Measurements from ENCODE around the gene INPP5E. TPM values are rescaled to one million over a fixed set of nuclear protein-coding genes. Genes with fewer than 3 reads are reported as not detected.
A peak's percentile ranks its signal among the peaks of the same experiment; 100 is the strongest.

The INPP5E gene
- total RNA-seq, 1 experiment from 2014 or later = 11.8 TPM

GRCh38 chr9:136455043-136456002, 15.7 kb upstream of the INPP5E start:
- in situ Hi-C loops (cut with HindIII; ENCODE audit: low sequenced_read_pairs) = no loop called here

GRCh38 chr9:136454026-136454796, 14.6 kb upstream of the INPP5E start:
- DNase-seq (ENCODE audit: low spot score) = no peak
- in situ Hi-C loops (cut with HindIII; ENCODE audit: low sequenced_read_pairs) = no loop called here

More at GRCh38 chr9:136455043-136456002, 15.7 kb upstream of the INPP5E start:
- DNase-seq (ENCODE audit: low spot score) = peak; percentile 19

GRCh38 chr9:136453326-136453725, 13.7 kb upstream of the INPP5E start:
- DNase-seq (ENCODE audit: low spot score) = no peak
- in situ Hi-C loops (cut with HindIII; ENCODE audit: low sequenced_read_pairs) = no loop called here

DNA sequence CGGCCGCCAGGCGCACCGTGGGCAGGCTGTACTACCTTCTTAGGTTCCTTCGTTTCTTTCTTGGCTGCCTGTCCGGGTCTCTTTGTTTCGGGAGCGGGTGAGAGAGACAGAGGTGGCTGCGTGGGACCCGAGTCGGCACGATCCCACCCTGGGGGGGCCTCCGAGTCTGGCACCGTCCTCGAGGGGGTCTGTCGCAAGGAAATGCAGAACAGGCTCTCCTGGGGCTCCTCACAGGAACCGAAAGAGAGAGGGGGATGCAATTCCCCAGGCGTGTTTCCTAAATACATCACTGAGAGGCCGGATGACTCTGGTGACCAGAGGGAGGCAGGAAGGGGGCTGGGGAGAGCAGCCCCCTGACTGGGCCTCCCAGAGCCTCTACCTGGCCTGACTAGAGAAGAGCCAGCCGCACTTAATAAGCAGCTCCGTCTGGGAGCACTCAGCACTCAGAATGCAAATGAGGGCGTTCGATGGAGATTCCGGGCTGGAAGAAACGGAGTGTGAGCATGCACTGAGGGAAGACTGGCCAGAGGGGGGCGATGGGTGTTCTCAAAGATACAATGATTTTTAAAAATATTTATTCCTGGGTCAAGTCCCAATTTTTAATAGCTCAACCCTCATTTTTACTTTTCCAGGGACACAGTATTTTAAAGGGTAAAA, 11.7 kb upstream of the INPP5E start:
- DNase-seq (ENCODE audit: low spot score) = no peak
- in situ Hi-C loops (cut with HindIII; ENCODE audit: low sequenced_read_pairs) = no loop called here

GRCh38 chr9:136448655-136449054, 9.0 kb upstream of the INPP5E start:
- in situ Hi-C loops (cut with HindIII; ENCODE audit: low sequenced_read_pairs) = no loop called here
- no peak for DNase-seq (ENCODE audit: low spot score)

GRCh38 chr9:136447173-136447778, 7.6 kb upstream of the INPP5E start:
- DNase-seq (ENCODE audit: low spot score) = no peak
- in situ Hi-C loops (cut with HindIII; ENCODE audit: low sequenced_read_pairs) = no loop called here

DNA sequence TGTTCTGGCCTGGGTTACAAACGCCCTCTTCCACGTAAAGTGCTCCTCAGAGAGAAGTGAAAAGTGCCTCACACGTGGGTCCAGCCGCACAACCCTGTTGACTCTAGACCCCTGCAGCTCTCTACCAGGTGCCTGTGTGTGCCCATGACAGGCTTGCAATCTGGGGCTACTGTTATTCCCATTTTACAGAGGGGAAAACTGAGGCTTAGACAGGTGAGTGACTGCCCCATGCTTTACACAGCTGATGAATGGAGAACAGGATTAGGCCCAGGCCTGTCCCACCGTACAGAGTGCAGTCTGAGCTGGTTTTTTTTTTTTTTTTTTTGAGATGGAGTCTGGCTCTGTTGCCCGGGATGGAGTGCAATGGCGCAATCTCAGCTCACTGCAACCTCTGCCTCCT, 6.2 kb upstream of the INPP5E start:
- in situ Hi-C loops (cut with HindIII; ENCODE audit: low sequenced_read_pairs) = no loop called here
- no peak for DNase-seq (ENCODE audit: low spot score)

GRCh38 chr9:136444102-136444501, 4.5 kb upstream of the INPP5E start:
- in situ Hi-C loops (cut with HindIII; ENCODE audit: low sequenced_read_pairs) = no loop called here

GRCh38 chr9:136443687-136444086, 4.0 kb upstream of the INPP5E start:
- DNase-seq (ENCODE audit: low spot score) = no peak
- in situ Hi-C loops (cut with HindIII; ENCODE audit: low sequenced_read_pairs) = no loop called here

More at GRCh38 chr9:136444102-136444501, 4.5 kb upstream of the INPP5E start:
- no peak for DNase-seq (ENCODE audit: low spot score)

GRCh38 chr9:136443087-136443486, 3.4 kb upstream of the INPP5E start:
- in situ Hi-C loops (cut with HindIII; ENCODE audit: low sequenced_read_pairs) = no loop called here
- no peak for DNase-seq (ENCODE audit: low spot score)

GRCh38 chr9:136442265-136442664, 2.6 kb upstream of the INPP5E start:
- in situ Hi-C loops (cut with HindIII; ENCODE audit: low sequenced_read_pairs) = no loop called here
- DNase-seq (ENCODE audit: low spot score) = no peak

- in situ Hi-C loops (cut with HindIII; ENCODE audit: low sequenced_read_pairs) = no loop called here
- no peak for DNase-seq (ENCODE audit: low spot score)
These were observed 2.1 kb upstream of the INPP5E start for GRCh38 chr9:136441681-136442245.

DNA sequence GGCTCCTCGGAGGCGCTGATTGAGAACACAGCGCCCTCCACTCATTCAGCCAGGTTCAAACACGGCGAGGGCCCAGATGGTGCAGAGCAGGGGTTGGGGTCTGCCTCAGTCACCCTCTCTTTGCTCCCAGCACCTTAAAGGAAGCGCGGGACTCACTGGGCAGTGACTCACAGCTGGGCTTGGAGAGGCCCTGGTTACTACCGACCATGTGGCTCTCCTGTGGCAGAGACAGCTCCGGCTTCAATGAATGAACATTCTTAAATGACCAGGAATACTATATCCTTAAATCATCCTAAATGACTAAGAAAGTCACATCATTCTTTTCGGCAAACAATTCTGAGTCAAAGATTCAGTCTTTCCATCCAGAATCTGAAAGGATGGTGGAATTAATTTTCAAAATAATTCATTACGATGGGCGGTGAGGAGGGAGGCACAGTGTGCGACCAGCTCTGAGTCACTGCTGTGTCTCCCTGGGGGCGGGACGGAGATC, 1.6 kb upstream of the INPP5E start:
- DNase-seq (ENCODE audit: low spot score) = no peak
- in situ Hi-C loops (cut with HindIII; ENCODE audit: low sequenced_read_pairs) = no loop called here

DNA sequence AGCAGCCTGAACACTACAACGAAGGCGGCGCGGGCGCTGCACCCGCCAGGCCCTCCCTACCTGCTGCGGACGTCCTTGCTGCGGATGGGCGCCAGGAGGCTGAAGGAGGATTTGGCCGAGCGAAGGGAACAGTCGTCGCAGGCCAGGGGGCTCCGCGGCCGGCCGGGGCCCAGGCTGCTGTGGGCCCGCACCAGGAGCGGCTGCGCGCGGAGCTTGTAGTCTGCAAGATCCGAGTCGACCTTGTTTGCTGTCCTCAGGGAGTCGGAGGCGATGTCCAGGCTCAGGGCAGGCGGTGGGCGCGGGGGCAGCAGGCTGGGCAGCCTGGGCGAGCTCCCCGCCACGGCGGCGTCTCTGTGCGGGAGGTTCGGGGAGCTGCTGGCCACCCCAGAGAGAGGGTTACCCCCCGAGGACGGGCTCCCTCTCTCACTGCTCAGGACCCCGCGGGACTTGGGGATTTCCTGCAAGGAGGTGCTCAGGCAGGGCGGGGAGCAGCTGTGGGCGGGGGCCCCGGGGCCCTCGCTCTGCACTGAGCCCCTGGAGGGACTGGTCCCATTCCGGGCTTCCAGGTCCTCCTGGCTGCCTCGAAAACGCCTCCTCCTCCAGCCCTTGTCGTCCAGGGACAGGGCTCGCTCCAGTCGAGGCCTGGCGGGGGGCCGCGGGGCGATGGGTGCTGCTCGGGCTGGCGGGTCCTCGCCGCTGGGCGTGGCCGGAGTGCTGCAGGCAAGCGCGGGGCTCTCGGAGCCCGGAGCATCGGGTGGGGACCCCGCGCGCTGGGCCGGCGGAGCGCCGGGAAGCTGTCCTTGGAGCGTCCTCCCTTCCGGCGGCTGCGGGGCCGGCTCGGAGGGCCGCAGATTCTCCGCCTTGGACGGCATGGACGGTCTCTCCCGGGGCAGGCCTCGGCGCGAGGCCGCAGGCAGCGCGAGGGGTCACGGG, 831 bp downstream of the INPP5E start:
- in situ Hi-C loops (cut with HindIII; ENCODE audit: low sequenced_read_pairs) = no loop called here
- DNase-seq (ENCODE audit: low spot score) = peak; percentile 13

DNA sequence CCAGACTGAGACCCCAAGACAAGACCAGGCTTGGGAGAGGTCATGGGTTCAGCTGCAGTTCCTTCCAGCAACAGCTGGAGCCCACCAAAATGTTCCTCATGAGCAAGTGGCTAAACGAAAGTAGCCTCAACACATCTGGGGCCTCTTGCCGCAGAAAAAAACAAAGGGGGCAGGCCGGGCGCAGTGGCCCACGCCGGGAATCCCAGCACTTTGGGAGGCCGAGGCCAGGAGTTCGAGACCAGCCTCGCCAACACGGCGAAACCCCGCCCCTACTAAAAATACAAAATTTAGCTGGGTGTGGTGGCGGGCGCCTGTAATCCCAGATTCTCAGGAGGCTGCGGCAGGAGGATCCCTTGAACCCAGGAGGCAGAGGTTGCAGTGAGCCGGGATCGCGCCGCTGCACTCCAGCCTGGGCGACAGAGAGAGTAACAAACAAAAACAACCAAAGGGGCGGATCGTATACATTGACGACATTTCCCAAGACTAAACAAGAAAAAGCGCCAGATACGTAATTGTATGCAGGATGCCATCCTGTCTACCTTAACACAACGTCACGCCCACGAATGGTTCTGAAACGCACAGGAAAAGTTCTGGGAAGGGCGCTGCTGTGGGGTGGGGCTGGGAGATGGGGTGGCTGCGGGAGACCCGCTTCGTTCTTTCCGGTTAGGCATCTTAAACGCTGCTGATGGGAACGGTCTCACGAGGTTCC, 1.7 kb downstream of the INPP5E start:
- no peak for DNase-seq (ENCODE audit: low spot score)
- in situ Hi-C loops (cut with HindIII; ENCODE audit: low sequenced_read_pairs) = no loop called here

DNA sequence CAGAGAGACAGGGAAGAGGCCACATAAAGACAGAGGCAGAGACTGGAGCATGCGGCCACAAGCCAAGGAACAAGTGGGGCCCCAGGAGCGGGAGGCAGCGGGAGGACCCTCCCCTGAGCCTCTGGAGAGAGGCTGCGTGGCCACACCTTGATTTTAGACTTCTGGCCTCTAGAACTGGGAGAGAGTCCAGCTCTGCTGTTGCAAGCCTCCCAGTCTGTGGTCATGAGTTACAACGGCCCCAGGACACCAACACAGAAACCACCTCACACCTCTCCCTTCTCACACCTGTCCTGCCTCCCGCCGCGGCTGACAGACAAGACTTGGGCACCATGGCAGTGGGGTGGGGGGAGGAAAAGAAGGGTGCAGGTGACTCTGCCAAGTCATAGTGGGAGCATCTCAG, 2.2 kb downstream of the INPP5E start:
- in situ Hi-C loops (cut with HindIII; ENCODE audit: low sequenced_read_pairs) = no loop called here
- DNase-seq (ENCODE audit: low spot score) = peak; percentile 6

DNA sequence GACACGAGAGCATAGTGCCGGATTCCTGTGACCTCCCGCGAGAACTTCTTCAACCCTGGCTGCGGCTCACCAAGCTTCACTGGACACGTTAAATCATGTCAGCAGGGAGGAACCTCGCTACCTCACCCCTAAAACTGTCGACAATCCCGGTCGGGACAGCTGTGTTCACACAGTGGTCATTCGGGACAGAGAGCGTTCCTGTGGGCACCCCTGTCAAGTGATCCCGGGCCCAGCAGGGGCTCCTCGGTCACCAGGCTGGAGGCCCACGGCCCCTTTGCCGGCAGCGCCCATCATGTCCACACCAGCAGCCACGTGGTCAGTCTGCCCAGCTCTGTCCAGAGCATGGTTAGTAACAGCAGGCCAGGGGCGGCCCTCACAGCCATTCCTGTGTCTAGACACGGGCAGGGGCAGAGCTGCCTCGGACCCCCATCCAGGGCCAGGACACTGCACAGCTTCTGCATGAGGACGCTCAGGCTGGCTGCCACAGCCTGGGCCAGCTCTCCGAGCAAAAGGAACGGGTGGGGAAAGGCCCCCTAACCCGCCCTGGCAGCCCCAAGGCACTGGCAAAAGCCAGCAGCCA, 3.5 kb downstream of the INPP5E start:
- in situ Hi-C loops (cut with HindIII; ENCODE audit: low sequenced_read_pairs) = no loop called here

More for the DNA sequence above, 3.5 kb downstream of the INPP5E start:
- DNase-seq (ENCODE audit: low spot score) = peak; percentile 16

All from G401 (cell line).